ENCODE results near the gene RAB1B. TPM values are rescaled to one million over a fixed set of nuclear protein-coding genes. Genes with fewer than 3 reads are reported as not detected.

RAB1B gene
- total RNA-seq = 156 and 159 TPM in 2 replicates

DNA sequence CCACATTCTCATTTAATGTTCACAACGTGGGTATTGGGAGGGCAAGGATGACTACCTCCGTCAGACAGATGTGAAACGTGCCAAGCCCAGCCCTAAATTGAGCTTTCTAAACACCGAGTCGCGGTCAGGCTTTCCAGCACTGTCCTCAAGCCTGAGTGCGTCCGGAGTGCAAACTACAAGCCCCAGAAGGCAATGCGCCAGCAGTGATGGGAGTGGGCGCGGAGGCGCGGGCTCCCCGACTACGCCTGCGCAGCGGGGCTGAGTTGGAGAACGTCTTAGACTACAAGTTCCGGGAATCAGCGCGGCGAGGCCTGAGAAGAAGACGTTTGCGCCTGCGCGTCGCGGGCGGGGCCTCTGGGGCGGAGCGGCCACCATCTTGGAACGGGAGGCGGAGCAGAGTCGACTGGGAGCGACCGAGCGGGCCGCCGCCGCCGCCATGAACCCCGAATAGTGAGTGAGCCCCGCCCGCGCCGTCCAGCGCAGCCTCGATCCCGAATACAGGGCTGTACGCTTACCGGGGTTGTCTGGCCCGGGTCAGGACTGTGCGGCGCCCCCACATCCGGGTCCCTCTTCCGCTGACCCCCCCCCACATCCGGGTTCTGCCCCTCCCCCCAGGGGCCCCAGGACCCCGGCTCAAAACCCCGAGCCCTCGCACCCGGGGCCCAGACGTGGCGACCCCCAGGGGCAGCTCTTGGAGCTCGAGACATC lies at the start of gene RAB1B:
Gene RAB1B, plus strand, starts transcription at position 396 of the 708 bp plus-strand sequence. Its CDS starts 41 bp downstream, at position 437.
- intact Hi-C loops (cut with micrococcal nuclease) = loop anchor here (1.0 to 5.0 kb wide), 6 partner anchors 14 to 410 kb away; partner anchors contain the start of genes CFL1, RBM14, SF3B2 and YIF1A

DNA sequence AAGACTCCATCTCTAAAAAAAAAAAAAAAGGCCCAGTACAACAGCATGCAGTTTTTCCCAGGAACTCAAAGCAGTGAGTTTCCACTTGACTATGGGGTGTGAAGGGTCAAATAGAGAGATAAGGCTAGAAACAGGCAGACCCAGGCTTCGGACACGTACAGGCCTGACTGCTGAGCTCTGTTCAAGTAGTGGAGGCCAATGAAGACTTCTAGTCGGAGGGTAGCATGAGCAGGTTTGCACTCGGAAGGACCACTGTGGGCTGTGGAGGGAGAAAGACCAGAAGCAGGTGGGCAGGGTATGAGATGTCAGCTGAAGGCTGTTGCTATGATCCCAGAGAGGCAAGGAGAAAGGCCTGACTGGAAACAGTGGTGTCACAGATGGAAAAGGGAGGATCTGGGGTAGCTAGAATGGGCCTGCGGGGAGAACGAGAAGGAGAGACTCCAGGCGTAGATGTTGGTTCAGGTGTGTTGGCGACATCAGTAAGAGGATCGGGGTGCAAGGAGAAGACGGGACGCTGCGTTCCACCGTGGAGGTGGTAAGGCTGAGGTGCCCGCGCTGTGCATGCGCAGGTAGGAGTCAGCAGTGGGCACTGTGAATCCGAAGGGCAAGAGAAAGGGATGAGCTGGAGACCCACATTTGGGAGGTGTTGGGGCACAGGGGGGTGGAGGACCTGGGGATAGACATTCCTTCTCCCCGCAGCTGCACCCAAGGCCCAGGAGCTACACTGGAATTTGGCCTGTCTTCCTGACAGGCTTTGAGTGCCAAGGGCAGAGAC lies 49.4 kb upstream of the RAB1B start:
- intact Hi-C loops (cut with micrococcal nuclease) = no loop called here

DNA sequence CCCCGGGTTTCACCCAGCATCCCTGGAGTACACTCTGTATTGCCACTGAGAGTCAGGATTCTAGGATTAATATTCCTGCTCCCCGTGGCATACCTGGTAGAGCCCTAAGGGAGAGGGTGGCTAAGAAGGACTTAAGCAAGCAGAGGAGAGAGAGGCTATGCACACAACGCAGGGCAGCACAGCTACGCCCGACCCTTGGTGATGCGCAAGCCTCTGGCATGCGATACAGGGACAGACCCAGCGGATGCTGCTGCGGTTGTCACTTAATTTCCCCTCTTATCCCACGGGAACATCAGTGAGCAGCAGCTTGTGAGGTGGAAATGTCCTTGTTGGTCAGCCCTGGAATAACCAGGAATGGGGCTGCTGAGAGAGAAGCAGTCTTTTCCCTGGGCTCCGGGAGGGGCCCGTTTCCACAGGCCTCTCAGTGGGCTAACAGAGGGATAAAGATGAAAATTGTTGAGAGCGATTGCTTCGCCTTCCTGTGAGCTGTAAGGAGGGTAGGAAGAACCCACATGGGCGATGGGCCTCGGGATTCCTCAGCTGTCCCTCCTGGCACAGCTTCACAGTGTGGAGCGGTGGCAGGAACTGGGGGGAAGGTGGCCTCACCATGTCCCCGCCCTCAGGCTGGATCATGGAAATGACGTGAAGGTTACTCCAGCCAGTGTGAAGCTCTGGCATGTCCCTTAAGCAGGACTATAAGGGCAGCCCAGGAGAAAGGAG lies 48.4 kb upstream of the RAB1B start:
- intact Hi-C loops (cut with micrococcal nuclease) = no loop called here

DNA sequence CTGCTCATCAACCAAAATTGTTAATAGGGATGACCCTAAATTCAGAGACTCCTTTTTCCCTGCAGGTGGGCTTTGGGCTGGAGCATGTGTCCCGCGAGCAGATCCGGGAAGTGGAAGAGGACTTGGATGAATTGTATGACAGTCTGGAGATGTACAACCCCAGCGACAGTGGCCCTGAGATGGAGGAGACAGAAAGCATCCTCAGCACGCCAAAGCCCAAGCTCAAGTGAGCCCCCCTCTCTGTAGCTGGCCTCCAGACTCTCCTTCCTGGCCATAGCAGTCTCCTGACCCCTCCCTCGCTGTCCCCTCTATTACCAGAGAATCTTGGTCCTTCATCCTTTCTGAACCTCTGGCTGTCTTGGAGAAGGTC lies 47.9 kb upstream of the RAB1B start:
- intact Hi-C loops (cut with micrococcal nuclease) = no loop called here

DNA sequence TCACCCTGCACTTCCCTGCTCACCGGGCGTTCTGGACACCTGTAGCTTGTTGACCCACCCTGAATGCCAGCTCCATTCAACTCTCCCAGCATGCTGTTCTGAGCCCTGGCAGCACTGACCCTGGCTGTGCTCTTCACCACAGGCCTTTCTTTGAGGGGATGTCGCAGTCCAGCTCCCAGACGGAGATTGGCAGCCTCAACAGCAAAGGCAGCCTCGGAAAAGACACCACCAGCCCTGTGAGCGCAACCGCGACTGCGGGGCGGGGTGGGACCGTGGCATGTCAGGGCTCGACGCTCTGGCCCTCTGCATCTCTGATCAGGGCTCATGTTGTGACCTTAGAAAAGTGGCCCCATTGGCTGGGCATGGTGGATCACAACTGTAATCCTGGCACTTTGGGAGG lies 47.4 kb upstream of the RAB1B start:
- intact Hi-C loops (cut with micrococcal nuclease) = no loop called here

DNA sequence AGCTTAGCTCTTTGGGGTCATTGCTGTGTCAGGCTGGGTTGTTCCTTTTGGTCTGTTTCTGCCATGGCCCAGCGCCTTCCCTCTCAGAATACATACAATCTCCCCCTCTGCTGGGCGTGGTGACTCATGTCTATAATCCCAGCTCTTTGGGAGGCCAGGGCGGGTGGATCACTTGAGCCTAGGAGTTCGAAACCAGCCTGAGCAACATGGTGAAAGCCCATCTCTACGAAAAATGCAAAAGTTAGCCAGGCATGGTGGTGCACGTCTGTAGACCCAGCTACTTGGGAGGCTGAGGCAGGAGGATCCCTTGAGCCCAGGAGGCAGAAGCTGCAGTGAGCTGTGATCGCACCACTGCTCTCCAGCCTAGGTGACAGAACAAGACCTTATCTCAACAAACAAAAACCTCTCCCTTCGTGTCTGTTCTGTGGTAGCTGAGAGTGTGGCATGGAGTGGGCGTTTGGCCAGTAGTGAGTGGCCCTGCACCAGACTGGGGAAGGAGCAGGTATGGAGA lies 46.7 kb upstream of the RAB1B start:
- intact Hi-C loops (cut with micrococcal nuclease) = loop anchor here (1.0 kb wide), 1 partner anchor 61 kb away; no protein-coding TSS in a partner anchor

DNA sequence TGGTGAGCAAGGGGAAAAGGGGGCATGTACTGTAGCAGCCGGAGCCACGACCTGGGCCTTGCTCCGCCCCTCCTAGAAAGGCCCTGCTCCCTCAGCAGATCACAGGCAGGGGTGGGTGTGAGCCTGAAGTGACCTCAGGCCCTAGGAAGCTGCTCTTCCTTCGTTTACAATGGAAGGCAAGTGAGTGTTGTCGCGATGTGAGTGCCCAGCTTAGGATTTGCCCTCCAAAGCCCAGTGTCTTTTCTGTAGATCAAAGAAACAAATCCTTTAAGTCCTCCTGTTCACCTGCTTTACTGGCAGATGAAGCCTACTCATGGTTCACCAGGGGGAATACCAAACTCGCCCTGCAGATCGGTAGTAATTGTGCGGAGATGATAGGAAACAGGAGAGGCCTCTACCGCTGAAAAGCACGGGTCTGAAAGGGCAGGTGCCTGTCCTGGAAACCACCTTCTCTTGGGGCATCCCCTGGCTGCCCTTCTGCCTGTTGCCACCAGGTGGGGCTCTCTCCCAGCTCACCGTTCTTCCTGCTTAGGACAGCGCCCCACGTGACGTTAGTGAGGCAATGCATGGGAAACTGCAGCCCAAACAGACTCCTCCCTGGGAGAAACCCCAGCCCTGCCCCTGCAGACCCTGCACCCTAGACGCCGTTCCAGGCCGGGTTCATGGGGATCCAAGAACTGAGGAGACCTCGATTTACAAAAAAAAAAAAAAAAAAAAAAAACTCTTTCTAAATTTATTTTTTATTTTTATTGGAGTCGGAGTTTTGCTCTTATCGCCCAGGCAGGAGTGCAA lies 45.9 kb upstream of the RAB1B start:
- intact Hi-C loops (cut with micrococcal nuclease) = loop anchor here (1.0 kb wide), 1 partner anchor 60 kb away; no protein-coding TSS in a partner anchor

DNA sequence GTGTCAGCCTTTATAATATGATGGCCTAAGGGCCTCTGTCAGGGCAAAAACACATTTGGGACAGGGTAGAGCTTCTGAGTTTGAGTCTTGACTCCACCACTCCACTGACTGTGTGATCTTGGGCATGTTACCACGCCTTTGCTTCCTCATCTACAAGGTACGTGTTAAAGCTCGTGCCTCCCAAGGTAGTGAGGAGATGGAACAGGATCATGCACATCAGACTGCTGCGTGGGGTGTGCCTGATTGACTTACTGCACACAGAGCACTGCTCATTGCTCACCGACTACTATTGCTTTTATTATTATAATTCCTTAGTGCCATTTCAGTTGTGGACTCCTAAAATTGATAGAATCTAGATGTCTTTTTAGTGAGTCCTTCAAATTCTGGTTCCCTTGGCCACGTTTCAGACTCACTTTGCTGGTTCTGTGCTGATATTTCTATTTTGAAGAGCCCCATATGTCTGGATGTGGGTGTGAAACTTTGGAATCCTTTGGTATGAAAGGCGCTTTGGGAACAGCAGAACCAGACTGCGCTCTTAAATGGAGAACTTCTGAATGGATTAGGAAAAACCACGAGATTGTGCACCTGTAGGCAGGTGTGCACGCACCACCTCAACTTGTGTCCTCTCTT lies 44.1 kb upstream of the RAB1B start:
- intact Hi-C loops (cut with micrococcal nuclease) = no loop called here

DNA sequence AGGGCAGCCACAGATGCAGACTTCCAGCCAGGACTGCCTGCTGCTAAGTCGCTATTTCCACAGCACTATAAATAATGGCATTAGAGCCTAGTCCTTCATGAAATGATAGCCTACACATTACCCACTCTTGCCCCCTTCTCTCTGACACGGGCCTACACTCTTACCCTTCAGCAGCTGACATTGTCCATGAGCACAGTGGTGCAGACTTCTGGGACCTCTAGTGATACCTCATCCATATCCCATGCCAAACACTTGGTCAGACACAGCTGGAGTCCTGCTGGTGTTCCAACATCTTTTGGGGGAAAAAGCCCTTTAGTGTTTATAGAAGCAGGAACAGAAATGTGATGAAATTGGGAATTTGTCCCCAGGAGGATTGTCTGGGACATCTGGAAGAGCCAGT lies 43.4 kb upstream of the RAB1B start:
- intact Hi-C loops (cut with micrococcal nuclease) = no loop called here

DNA sequence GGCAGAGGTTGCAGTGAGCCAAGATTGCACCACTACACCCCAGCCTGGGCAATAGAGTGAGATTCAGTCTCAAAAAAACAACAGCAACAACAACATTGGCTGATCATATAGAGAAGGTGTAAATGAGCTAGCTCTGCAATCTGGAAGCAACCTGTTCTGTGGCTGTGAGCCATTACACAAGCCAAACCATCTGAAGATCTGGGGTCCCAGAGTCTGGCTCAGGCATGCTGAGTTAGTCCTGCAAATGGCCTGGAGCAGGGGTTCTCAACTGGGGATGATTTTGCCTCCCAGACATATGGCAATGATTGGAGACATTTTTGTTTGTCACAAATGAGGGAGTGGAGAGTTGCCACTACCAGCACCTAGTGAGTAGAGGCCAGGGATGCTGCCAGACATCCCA lies 42.3 kb upstream of the RAB1B start:
- intact Hi-C loops (cut with micrococcal nuclease) = no loop called here

DNA sequence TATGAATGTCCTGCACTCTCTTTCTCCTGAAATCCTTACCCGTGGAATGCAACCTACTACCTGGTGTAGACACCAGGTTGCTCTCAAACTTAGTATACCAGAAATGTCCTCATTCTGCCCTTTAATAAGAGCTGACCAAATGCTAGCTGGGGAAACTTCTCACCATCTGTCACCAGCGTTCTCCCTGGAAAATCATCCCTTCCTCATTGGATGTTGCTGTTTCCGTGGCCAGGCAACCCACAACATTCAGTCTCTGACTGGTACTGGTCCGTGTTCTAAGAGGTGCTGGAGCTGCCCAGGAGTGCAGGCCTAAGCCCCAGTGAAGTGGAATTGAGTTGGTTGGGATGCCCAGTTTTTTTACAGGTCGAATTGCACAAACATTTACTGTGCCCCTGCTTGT lies 40.7 kb upstream of the RAB1B start:
- intact Hi-C loops (cut with micrococcal nuclease) = no loop called here

DNA sequence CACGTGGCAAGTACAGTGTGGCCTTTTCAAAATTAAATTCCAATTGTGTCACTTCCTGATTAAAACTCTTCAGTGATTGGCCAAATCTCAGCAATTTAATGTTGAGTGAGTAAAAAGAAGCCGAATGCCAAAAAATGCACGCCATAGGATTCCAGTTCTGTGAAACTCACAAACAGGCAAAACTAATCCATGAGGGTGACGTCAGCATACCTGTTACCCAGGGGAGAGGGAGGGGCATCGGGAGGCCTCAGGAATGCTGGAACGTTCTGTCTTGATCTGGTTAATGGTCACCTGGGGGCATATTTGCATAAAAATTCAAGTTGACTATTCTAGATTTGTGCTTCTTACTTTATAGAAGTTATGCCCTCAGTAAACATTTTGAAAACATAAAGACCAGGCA lies 39.9 kb upstream of the RAB1B start:
- intact Hi-C loops (cut with micrococcal nuclease) = no loop called here

DNA sequence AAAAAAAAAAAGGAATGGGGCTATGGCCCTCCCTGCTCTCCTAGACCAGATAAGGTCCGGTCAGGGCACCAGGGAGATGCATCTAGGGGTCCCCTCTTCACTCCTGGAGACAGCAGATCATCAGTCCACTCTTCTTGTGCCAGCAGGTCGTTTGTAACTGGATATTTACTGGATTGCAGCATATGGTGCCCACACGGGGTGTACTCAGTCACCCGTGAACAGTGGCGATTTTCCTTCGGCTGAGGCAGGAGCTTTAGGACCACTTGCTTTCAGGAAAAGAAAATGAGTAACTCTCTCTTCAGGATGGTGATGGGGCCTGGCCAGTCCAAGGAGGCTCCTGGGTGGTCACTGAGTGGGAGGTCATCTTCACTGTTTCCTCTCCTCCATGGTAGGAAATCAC lies 38.3 kb upstream of the RAB1B start:
- intact Hi-C loops (cut with micrococcal nuclease) = no loop called here

DNA sequence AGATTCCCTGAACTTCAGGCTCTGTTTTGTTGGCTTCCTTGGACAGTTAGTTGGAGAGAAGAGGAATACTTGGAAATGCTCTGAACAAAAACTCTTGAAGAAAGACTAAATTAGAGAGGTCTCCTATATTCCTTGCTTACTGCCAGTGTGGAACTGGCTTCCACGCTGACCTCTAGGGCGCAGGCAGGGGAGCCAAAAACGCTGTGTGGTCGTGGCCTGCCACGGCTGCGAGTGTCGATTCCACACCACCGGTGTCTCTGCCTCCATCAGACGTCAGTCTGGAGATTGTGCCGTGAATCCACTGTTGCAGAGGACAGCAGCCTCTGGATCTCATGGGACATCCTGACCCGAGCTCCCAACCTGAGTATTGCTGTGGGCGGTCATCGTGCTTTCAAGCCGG lies 37.5 kb upstream of the RAB1B start:
- intact Hi-C loops (cut with micrococcal nuclease) = no loop called here

DNA sequence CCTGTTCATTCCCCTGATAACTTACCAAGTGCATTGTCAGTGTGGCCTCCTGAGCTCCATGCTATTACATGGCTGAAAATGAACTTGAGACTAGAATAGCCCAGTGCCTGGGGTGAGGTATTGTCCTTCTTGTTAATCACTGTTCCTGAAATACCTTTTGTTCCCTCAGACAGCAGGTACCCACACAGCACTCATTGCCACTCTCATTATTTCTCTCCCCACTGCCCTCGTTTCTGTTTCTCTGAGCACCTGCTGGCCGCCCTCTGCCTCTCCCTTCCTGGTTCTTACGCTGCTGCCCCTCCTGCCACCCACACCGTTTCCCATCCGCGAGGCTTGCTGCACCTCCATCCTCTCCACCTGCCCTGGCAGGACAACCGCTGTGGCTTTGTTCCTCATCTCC lies 36.9 kb upstream of the RAB1B start:
- intact Hi-C loops (cut with micrococcal nuclease) = no loop called here

DNA sequence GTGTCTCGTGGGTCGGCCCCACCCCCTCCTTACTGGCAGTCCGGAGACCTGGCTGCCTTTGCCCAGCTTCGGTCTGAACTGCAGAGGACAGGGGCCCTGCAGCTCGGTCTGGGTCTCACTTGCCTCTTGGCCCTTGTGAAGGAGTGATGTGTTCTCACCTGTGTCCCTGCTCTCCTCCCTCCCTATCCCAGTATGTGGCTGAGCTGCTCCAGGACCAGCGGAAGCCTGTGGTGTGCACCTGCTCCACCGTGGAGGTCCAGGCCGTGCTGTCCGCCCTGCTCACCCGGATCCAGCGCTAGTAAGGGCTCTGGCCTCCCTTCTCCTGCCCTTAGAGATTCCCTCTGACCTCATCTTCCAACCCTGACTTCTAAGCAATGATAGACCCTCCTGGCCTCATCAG lies 35.7 kb upstream of the RAB1B start:
- intact Hi-C loops (cut with micrococcal nuclease) = no loop called here

DNA sequence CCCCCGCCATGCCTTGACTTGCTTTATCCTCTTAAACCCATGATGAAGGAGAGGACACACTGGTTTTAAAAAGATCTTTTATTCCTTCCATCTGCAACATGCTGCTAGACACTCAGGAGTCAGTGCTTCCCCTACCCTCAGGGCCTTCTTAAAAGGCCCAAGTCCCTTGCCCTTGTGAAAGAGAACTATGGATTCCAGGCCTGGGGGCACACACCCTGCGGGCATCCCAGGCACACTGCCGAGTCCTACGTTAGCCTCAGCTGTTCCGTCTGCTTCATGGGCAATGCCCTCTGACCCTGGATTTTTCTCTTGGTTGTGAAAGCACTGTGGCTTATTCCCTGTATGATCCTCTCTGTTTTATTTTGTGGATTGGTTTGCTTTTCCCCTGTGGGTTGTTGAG lies 35.1 kb upstream of the RAB1B start:
- intact Hi-C loops (cut with micrococcal nuclease) = no loop called here

DNA sequence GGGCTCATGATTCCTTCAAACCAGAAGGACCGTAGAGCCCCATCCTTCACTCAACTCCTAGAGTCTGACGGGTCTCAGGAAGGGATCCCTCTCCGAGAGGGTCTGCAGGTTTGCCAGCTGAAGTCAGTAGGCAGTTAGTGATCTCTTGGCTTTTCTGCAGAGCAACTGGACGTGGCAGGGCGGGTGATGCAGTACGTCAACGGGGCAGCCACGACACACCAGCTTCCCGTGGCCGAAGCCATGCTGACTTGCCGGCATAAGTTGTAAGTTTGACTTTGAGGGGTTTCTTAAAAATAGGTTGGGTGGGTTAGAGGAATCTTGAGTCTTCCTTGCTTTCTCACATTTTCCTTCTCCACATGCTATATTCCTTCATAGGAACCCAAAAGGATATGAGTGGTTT lies 33.3 kb upstream of the RAB1B start:
- intact Hi-C loops (cut with micrococcal nuclease) = no loop called here

DNA sequence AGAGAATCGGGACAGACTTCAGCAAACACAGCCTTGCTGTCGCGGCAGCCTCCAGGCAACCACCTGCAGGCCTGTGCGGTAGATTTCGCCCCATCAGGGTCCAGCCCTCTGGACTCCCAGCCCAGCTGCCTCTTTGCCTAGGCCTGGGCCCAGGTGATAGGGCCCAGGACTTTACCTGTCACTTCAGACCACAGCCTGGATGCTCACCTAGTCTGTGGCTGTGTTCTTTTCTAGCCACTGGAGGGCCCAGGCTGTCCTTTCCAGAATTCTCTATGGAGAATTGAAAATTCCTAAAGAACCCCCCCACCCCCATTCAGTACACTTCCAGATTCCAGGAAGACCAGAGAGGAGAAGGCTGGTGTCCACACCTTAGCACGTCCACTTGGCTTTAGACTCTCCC lies 30.6 kb upstream of the RAB1B start:
- intact Hi-C loops (cut with micrococcal nuclease) = no loop called here

DNA sequence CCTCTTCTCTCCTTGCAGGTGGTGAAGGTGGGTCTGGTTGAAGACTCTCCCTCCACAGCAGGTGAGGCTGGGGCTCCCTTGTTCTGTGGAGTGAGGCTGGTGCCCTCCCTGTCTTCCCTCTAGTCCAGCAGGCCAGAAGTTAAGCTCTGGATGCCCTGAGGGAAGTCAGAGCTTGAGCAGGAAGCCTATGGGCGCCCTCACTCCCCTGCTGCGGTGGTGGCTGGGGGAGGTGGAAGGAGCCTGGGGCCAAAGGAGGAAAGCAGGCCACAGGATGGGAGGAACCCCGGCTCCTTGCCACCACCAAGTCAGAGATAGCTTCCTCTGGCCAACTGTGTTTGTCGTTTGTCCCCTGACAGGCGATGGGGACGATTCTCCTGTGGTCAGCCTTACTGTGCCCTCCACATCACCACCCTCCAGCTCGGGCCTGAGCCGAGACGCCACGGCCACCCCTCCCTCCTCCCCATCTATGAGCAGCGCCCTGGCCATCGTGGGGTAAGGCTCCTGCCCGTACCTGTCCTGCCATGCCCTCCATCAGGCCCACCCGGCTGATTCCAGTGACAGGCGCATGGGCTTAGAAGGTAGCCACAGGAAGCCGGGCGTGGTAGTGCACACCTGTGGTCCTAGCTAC lies 29.5 kb upstream of the RAB1B start:
- intact Hi-C loops (cut with micrococcal nuclease) = no loop called here

Measured in T-helper 2 cell treated with Interferon-gamma antibody and Interleukin-4, amounts not matched to agents 100 ng/mL and 5 ng/mL, for 36 hours (primary cell).